Measurements from ENCODE around the gene ELOF1. TPM values are rescaled to one million over a fixed set of nuclear protein-coding genes. Genes with fewer than 3 reads are reported as not detected.

The ELOF1 gene
- total and polyA plus RNA-seq, 12 donors: 24.9 to 91.0 (median 31.7) TPM

- ATAC-seq (no peak), DNase-seq (no peak)
- Histone ChIP-seq H3K9me3 (no peaks in the 10 kb centered on the region), H3K27me3 (no peaks in the 10 kb centered on the region), H3K36me3 (peaks cover 0 to 59% (median 18%) of the 10 kb centered on the region in 9 donors), H3K27ac (no peak overlapping the region), H3K4me3 (no peak overlapping the region), H3K4me1 (peaks cover 5 to 31% (median 22%) of the 10 kb centered on the region in 9 donors)
- TF ChIP-seq CTCF (IDR thresholded peaks at IDR 0.05): no peak
- intact Hi-C loops (cut with DNase I): no loop called here
- 93 to 94% methylated on average over 12 of the region's 12 CpGs for WGBS, 2 donors
Observed at GRCh38 chr19:11554160-11554559, 4.9 kb downstream of the ELOF1 start.

GRCh38 chr19:11552666-11553372 lies 6.2 kb downstream of the ELOF1 start:
- H3K9me3 ChIP-seq: no peaks in the 10 kb centered on the region
- peaks cover 0 to 23% (median 13%) of the 10 kb centered on the region in 9 donors for H3K4me1 ChIP-seq
- intact Hi-C loops (cut with DNase I): no loop called here
- DNase-seq (no peak), ATAC-seq (no peak)
- peaks cover 0 to 71% (median 18%) of the 10 kb centered on the region in 9 donors for H3K36me3 ChIP-seq
- no peaks in the 10 kb centered on the region for H3K27me3 ChIP-seq
- no peak overlapping the region for H3K27ac ChIP-seq
- H3K4me3 ChIP-seq: no peak overlapping the region
- no peak for TF ChIP-seq CTCF (IDR thresholded peaks at IDR 0.05)
- 78 to 82% methylated on average over 20 of the region's 20 CpGs for WGBS, 2 donors

DNA sequence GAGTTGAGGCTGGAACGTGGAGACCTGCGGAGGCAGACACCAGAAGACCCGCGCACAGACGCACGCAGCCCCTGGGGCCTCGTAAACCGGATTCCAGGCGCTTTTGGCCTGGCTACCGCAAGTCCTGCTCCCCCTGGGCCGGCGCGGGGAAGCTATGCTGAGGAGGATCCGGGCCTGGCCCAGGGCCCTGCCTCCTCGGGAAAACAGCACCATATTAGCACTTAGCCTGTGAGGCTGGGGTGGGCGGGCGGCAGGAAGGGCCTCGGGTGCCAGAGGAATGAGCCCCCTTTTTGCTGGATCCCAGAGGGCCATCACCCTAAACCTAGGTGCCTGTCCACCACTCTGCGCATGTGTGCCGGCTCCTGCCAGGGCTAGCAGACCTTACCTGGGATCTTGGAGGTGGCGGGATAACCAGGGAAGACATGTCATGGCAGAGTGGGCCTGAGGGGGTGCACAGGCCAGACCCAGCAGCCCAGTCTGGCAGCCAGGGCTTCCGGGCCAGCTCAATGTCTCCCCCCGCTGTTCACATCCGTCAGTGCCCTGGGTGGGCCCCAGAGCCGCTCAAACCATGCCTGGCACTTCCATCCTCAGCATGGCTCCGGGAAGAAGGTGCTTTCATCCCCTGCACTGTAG lies 7.3 kb downstream of the ELOF1 start:
- ATAC-seq: peak in 7 of 8 donors; percentile 26 to 59 (median 41)
- Histone ChIP-seq H3K27me3 (no peaks in the 10 kb centered on the region), H3K4me1 (peaks cover 0 to 12% (median 4%) of the 10 kb centered on the region in 9 donors), H3K36me3 (peaks cover 0 to 68% (median 18%) of the 10 kb centered on the region in 9 donors), H3K9me3 (no peaks in the 10 kb centered on the region), H3K27ac (no peak overlapping the region), H3K4me3 (no peak overlapping the region)
- intact Hi-C loops (cut with DNase I): no loop called here
- TF ChIP-seq CTCF (IDR thresholded peaks at IDR 0.05): peak in 7 of 9 donors; percentile 19 to 45 (median 34)
- WGBS, 2 donors: 75 to 79% methylated on average over 26 of the region's 26 CpGs
- no peak for DNase-seq

GRCh38 chr19:11550265-11550664 lies 8.8 kb downstream of the ELOF1 start:
- TF ChIP-seq CTCF (IDR thresholded peaks at IDR 0.05): no peak
- Histone ChIP-seq H3K4me3 (no peak overlapping the region), H3K9me3 (no peaks in the 10 kb centered on the region), H3K27ac (no peak overlapping the region), H3K27me3 (no peaks in the 10 kb centered on the region), H3K36me3 (peaks cover 0 to 66% (median 18%) of the 10 kb centered on the region in 9 donors), H3K4me1 (peaks cover 0 to 2% (median 0%) of the 10 kb centered on the region in 9 donors)
- intact Hi-C loops (cut with DNase I): no loop called here
- no peak for ATAC-seq
- no peak for DNase-seq
- 89 to 93% methylated on average over 8 of the region's 8 CpGs for WGBS, 2 donors
